Iris pigment epithelial cell (primary cell): ENCODE measurements around the gene COG7.
"Not testable (repeated sequence)": the region's sequence is repeated elsewhere in the genome, so short reads cannot be mapped to it uniquely, and the experiment has no call there.

Source experiments
- DNase-seq: peaks from one replicate; pipeline ENCODE4 v3.0.0-alpha.2; 2011; ENCODE audit warnings: low read depth

Gene COG7

DNA sequence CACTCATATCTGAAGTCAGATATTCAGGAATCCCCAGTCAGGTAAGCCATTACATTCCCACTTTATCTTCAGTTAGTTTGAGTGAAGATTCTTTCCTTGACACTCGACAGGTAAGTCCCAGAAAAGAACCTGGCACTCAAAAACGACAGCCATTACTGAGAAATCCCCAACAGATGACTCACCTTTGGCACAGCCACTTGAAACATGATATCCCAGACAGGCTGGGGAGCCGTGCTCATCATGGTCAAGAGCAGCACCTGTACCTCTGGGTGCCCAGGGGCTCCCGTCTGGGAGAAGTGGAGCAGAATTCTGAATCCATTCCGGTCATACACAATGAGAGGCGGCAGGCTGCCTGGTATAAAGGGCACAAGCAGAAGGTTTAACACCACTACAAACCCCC, 16.8 kb upstream of the COG7 start:
- peak; percentile 58 for DNase-seq

DNA sequence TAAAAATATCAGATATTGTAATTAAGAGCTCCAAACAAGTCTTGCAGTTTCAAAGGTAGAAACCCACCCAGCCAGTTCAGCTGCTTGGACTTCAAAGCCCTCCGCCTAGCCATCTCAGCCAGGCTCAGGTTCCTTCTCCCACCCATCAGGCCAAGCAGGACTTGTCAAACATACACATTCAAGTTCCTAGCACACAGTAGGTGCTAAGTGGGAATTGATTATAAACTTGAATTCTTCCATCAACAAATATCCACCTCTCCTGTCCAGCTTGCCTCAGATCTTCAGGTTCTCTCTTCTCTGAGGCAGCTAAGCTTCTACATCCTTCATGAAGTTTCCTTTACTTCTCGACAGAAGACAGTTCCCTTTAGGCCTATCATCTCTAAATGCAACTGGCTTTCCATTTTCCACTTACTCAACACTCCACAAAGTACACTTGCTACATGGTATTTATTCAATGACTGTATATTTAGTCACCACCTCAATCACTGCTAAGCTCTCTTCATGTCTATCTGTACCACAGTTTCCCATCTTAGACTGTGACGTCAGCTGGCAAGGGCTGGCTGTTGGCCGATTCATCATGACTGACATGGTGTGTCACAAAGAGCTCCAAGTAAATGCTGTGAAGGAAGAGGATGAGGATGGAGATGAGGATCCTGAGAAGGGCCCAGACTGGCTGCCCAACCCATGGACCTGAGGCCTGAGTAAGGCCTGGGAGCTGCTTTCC, 13.3 kb upstream of the COG7 start:
- DNase-seq = peak; percentile 92

DNA sequence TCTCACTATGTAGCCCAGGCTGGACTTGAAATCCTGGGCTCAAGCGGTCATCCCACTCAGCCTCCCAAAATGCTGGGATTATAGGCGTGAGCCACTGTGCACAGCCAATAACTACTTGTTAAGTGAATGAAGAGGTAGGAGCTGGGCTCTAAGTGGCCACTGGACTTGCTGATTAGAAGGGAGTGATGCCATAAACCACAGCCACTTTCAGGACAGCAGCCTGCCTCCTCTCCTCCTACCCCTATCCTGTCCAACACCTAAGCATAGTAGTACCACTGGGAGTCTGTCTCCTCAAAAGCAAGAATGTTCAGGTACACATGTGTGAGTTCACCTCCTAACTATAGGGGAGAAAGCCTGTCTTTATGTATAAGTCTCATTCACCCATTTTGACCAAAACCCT, 12.2 kb upstream of the COG7 start:
- DNase-seq = no peak

DNA sequence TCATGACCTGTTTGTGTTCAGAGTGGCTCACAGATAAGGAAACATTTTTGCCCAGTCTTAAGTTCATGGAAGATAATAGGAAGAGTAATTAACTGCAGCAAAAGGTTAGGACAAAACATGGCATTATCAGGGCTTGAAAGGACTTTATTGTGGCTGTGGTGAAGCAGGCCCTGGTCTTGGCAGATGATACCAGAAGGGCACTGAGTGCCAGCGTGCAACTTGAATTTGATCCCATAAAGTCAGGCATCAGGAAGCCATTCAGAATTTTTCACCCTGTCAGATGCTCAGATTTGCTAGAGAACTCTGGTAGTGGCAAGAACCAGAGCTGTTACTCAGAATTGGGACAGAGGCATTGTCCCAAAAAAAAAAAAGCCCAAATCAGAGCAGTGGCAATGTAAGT, 11.2 kb upstream of the COG7 start:
- no peak for DNase-seq

DNA sequence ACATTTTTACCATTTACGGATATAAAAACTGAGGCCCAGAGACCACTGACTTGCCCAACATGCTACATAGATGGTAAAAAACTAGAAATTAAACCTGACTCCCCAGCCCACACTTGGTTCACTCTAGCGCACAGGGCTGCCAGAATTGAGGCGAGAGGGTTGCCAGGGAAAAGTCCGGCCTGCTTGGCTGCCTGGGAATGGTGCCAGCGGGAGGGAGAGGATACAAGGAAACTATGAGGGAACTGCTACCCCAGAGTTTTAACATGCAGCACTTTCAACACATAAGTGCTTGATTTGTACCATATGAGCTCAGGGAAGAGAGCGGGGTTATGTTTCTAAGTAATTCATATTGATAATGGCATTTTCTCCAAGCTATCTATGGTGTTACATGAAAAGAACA, 10.0 kb upstream of the COG7 start:
- peak; percentile 58 for DNase-seq

DNA sequence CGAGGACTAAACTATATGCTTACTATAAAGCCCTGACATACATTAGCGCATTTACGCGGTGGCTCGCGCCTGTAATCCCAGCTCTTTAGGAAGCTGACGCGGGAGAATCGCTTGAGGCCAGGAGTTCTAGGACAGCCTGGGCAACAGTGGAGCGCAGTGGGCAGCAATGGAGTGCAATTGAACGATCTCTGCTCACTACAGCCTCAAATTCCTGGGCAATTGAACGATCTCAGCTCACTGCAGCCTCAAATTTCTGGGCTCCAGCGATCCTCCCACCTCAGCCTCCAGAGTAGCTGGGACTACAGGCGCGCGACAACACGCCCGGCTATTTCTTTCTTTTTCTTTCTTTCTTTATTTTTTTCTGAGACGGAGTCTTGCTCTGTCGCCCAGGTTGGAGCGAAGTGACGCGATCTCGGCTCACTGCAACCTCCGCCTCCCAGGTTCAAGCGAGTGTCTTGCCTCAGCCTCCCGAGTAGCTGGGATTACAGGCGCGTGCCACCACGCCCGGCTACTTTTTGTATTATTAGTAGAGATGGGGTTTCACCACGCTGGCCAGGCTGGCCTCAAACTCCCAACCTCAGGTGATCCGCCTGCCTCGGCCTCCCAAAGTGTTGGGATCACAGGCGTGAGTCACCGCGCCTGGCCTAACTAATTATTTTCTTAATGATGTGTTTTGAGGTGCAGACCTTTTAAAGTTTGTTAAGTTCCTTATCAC, 506 bp upstream of the COG7 start:
- no peak for DNase-seq

DNA sequence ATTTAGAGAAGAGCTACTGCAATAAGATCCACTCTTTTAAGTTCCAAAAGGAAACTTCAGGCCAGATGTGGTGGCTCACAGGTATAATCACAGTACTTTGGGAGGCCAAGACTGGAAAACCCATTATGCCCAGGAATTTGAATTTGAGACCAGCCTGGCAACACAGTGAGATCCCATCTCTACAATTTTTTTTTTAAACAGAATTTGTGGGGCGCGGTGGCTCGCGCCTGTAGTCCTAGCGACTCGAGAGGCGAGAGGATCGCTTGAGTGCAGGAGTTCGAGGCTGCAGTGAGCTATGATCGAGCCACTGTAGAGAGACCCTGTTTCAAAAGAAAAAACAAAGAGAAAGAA, 793 bp downstream of the COG7 start:
- no peak for DNase-seq

DNA sequence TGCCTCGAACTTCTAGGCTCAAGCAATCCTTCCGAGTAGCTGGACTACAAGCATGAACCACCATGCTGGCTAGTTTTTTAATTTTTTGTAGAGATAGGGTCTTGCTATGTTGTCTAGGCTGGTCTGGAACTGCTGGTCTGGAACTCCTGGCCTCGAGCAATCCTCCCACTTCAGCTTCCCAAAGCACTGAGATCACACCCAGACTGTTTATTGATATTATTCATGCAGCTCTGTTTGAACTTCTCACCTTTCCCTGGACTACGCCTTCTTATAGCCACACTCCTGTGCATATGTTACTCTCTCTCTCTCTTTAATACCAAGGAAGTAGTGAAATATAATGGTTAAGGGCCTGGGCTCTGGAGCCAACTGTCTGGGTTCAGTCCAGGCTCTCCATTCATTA, 4.6 kb downstream of the COG7 start:
- DNase-seq = peak; percentile 86

DNA sequence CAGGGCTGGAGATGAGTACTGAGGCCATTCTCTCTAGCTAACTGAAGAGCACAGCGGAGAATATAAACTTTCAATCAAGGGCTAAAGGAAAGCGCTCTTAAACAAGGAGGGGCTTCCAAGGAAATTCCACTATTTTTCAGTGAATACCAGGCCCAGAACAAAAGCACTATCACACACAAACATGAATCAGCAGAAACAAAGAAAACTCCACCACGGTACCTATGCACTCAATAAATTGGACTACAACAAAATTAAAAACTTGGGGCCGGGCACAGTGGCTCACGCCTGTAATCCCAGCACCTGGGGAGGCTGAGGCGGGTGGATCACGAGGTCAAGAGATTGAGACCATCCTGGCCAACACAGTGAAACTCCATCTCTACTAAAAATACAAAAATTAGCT, 15.4 kb downstream of the COG7 start:
- not testable (repeated sequence) for DNase-seq

DNA sequence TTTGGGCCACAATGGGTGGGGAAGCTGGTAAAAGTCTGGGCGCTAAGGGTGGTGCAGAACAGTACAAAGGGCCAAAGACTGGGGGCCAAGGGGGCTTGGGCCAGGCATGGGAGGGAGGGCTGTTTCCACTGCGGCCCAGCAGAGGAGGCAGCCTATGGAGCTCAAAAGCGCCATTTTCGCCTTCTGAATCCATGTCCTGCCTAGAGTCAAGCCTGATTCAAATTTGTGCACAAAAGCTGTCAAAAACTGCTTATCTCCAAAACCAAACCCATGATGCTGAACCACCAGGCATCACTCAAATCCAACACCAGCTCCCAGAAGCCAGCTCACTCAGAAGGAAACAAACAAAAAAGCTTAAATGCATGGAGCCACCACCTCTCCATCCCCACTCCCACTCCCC, 16.0 kb downstream of the COG7 start:
- no peak for DNase-seq

DNA sequence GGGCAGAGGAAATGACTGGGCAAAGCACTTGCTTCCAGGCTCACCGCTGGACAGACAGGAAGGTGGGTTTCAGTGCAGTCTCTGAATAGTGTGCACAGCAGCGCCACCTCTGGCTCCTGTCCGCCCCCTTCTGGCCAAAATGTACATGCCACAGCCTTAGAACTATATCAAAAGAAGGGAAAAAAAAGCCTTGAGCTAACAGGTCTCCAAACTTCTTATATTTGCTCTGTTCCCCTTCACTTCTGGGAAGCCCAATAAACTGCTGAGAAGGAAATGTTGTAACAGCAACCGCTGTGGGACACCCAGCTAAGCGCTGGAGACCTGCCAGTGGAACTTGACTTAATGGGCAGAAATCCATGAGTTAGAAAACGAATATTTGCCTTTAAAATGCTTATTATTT, 17.5 kb downstream of the COG7 start:
- DNase-seq = peak; percentile 61

DNA sequence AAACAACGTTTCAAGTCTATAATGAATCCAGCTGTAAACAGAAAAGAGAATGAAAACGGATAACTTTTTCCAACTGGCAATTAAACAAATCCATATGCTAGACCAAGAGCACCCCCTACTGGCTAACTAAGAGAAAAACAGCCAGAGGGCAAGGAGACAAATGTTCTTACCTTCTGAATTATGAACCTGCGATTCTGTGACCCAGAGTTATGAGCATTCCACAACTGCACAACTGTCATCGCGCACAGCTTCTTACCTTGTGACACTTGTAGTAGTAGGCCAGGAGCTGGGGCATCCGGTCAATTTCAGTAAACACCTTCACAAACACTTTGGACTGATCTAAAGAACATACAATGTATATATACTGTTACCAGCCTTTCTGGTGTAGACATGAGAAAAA, 18.6 kb downstream of the COG7 start:
- DNase-seq = peak; percentile 67

DNA sequence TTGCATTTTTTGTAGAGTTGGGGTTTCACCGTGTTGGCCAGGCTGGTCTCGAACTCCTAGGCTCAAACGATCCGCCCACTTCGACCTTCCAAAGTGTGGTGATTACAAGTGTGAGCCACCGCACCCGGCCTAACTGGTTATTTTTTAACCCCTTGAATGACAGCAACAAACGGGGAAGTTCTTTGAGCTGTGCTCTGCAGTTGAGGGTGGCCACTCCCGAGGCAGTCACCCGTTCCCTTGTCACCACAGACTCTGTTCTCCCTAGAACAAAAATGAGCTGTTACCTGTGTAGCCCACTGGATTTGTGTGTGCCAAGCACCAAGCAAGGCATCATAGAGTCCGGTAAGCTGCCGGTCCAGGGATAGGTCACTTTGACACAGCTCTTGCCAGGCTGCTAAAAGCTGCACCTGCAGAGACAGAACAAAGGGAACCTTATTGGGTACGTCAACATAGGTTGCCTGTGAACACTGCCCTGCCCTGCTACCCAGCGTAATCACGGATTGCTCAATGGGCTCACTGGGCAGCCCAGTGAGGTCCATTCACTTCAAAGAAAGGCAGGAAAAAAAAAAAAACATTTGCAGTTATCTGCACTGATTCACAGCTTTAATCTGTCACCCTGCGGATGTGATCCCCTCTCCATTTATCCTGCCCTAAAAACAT, 19.6 kb downstream of the COG7 start:
- DNase-seq = no peak

DNA sequence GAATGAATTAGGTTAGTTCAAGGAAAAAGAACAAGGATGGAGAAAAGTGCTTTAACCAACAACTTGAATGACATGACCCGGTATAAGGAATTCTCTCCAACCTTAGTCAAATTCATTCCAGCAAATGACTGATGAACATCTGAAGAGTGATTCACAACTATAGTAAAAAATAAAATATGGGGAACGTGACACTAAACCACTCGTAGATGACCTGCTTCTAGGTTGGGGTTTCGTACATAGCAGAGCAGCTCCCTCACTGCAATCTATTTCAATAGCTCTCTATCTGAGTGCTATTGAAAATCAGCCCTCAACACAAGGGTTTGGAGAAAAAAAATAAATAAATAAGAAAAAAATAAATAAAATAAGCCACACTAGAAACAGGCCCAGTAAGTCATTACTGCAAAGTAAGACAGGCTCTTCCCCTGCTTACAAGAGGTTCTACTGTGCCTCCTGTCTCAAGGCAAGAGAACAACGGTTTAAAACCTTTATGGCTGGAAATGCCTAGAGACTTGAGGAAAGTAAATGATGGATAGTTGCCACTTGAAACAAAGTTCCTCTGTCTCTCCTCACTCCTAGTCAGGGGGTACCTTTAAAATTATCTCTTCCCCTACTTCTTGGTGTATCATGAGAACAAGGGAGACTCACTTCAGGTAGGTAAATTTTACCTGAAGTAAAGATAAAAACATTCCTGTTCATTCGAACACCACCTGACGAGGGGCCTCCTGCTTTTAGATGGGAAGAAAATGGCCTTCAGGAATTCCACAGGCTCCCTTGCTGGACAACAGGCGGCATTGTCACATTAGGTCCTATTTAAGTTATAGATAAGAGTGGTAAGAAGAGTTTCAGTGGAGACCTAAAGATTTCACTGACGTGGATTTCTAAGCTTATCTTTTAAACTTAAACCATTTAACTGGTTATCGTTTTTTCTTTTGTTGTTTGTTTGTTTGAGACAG, 20.5 kb downstream of the COG7 start:
- peak; percentile 14 for DNase-seq

DNA sequence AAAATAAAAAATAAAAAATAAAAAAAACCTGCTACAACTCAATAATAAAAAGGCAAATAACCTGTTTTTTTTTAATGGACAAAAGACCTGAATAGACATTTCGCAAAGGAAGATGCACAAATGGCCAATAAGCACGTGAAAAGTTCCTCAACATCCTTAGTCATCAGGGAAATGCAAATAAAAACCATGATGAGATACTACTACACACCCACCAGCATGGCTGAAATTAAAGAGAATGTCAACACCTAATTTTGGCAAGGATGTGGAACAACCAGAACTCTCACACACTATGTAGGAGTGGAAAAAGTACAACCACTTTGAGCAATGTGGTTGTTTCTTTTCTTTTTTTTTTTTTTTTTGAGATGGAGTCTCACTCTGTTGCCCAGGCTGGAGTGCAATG, 24.6 kb downstream of the COG7 start:
- DNase-seq = no peak

DNA sequence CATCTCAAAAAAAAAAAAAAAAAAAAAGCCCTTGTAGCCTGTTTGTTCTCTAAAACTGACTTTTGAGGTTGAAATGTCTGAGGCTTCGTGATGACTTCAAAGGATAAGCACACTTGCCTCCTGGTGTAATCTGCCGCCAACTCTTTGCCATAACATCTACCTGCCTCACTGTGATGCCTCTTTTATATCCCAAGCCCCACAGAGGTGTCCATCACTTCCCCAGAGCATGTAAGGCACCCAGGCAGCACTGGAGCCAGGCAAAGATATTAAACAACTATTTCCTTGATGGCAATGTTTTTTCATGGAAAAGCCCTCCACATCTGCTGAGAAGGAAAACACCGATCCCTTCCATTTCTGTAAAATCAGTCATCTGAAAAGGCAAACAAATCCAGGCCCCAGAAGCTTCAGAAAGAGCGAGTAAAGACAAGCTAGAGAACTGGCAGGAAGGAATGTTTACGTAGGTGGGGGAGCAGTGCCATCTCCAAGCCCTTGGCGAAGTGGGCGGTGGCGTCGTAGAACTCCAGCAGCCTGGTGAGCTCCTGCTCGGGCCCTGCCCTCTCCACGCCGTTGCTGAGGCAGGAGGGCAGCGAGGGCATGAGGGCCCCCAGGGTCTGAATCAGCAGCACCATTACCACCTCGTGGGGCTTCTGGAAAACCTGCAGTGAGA, 28.6 kb downstream of the COG7 start:
- DNase-seq = peak; percentile 9

DNA sequence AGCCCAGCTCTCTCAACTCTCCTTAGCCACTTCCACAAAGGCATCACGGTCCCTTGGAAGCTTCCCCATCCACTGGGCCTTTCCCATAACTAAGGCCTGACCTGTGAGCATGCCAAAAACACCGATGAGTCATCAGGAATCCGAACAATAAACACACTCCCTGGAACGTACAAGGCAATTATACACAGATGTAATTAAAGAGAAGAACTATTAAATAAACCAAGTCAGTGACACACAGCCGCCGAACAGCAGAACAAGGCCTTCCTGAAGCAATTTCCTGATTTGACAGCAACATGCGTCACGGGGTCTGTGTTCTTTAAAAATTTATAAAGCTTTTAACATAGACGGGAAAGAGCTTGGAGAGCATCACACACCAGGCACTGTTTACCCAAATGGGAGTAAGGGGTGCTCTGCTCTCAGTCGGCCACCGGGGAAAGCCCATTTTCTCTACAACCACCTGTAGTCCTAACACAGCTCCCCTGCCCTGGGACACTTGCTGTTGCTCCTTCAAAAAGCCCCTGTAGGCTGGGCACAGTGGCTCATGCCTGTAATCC, 29.4 kb downstream of the COG7 start:
- peak; percentile 91 for DNase-seq

DNA sequence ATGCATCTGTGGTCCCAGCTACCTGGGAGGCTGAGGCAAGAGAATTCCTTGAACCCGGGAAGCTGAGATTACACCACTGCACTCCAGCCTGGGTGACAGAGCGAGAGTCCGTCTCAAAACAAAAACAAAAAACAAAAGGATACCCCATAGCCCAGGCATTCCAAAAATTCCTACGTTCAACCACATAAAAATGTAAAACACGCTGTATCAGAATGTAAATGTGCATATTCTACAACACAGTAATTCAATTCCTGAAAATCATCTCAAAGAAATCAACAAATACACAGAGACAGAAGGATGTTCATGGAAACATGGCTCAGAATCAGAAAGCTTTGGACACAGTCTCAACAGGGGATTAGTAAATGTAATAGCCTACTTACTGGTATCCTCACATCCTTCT, 33.0 kb downstream of the COG7 start:
- DNase-seq = peak; percentile 72

DNA sequence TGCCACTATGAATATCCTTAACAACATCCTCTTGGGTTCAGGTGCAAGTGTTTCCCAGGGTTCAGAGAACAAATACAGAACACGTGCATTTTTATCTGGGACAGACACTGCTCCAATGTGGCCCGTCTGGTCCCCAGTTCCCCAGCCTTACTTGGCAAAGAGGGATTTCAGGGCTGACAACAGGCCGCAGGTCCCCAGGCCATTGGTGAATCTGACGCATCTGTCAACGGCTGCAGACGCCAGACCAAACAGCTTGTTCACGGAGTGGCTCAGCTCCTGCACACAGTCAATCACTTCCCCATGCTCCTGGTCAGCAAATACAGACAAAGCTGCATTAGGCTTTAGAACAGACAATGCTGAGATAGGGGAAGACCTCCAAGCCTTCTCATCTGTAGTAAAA, 36.2 kb downstream of the COG7 start:
- no peak for DNase-seq

DNA sequence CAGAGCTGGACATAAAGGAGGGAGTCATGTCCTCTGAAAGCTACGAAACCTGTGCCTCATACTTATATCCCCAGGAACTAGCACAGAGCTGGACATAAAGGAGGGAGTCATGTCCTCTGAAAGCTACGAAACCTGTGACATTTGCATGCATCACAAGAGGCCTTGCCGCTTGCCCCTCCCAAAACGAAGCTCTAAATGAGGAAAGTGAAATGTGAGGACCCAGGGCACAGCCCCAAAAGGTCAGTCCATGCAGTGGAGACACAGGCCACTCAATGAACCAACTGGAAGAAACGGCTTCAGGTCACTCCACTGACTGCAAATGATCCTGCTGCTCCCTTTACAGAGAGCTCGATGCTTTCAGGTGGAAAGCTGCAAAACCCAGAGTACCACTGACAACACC, 38.3 kb downstream of the COG7 start:
- DNase-seq = no peak

DNA sequence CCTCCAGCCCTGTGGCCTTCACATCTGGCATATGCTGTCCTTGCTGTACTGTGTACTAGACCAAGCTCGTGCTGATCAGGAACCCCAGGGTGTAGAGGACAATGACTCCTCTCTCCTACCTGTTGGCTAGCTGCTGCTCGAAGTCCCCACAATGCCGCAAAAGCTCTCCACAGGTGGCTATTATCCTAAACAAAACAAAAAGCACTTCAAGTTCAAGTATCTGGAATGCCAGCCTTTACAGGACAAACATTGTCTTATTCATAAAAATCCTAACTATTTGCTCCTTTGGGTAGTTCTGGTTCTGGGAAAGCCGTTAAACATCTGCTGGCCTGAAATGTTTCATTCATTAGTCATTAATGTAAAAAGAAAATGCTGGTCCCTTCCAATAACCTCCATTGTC, 42.8 kb downstream of the COG7 start:
- peak; percentile 25 for DNase-seq
